Astrocyte of the cerebellum (primary cell): ENCODE data around the gene MSI2.

ENCODE experiments used
- DNase-seq: peaks from one replicate; pipeline ENCODE4 v3.0.0-alpha.2; 2011; ENCODE audit warnings: low read depth
- H3K4me3 ChIP-seq: 2 replicates; pipeline ENCODE4 v1.5.1; 2011; ENCODE audit warnings: mild to moderate bottlenecking, low read depth, low read length, moderate library complexity
- in situ Hi-C: cut with HindIII; loops from 2 replicates; pipeline ENCODE4 v1.10.0; 2017; ENCODE audit warnings: low sequenced_read_pairs
- TF ChIP-seq, protein P1 (sequence below): IDR thresholded peaks from 2 replicates; pipeline ENCODE4 v1.5.1; 2012; ENCODE audit warnings: low read length, low read depth, moderate library complexity, mild to moderate bottlenecking; ENCODE audit errors: missing control alignments

MSI2 gene

GRCh38 chr17:57488856-57489255 is 232.5 kb downstream of the MSI2 start:
- in situ Hi-C loops, result loop anchor here (5.0 kb wide), 1 partner anchor 37 kb away; no protein-coding TSS in a partner anchor
- DNase-seq, result no peak
- TF ChIP-seq, protein P1, sequence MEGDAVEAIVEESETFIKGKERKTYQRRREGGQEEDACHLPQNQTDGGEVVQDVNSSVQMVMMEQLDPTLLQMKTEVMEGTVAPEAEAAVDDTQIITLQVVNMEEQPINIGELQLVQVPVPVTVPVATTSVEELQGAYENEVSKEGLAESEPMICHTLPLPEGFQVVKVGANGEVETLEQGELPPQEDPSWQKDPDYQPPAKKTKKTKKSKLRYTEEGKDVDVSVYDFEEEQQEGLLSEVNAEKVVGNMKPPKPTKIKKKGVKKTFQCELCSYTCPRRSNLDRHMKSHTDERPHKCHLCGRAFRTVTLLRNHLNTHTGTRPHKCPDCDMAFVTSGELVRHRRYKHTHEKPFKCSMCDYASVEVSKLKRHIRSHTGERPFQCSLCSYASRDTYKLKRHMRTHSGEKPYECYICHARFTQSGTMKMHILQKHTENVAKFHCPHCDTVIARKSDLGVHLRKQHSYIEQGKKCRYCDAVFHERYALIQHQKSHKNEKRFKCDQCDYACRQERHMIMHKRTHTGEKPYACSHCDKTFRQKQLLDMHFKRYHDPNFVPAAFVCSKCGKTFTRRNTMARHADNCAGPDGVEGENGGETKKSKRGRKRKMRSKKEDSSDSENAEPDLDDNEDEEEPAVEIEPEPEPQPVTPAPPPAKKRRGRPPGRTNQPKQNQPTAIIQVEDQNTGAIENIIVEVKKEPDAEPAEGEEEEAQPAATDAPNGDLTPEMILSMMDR, result no peak
- no peak overlapping the region for H3K4me3 ChIP-seq

DNA sequence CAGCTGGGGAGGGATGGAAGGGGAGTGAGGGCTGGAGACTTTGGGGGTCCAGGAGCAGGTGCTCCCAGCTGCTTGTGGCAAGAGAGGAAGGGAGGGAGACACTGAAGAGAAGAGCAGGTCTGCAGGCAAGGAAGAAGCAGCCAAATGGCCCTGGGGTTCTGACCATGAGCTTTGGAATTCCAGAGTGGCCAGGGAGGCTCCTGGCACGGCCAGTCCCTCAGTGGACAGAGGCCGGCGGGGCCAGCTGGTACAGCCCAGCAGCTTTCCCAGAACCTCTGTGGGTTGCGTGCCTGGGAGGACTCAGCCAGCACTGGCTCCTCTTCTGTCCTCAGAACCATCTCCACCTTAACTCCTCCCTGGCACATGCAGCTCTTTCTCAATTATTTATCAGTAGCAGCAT is 233.0 kb downstream of the MSI2 start:
- TF ChIP-seq, protein P1, result no peak
- no peak for DNase-seq
- in situ Hi-C loops, result loop anchor here (5.0 kb wide), 1 partner anchor 37 kb away; no protein-coding TSS in a partner anchor
- no peak overlapping the region for H3K4me3 ChIP-seq

DNA sequence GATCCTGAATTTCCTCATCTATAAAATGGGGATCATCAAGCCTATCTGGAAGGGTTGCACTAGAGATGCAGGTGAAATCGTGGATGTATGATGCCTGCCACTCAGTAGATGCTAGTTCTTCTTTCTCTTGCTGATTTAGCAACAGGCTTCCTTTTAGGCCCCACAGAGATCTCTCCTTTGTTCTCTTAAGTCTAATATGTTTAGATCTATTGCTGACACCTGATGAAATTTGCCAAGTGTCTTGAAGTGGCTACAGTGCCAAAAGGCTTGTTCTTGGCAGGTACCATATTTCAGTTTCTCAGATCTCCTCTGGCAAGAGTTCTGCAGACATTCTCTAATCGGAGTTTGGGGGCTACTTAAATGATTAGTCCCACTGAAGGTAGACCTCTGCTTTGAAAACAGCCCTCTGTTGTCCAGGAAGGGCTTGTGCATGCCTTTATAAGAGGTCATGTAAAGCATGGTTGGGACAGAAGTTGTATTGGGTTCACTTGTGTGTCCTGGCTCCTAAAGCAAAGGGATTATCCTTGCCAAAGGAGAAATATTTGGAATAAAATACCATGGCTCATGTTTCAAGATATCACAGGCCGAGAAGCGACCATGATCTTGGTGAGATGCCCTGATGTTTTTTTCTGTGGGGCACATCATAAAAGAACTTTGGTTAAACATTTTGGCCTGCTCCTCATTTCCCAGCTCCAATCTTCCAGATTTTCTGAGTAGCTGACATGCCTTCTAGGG is 234.0 kb downstream of the MSI2 start:
- no peak for DNase-seq
- H3K4me3 ChIP-seq, result no peak overlapping the region
- in situ Hi-C loops, result no loop called here
- TF ChIP-seq, protein P1, result no peak

- no peak overlapping the region for H3K4me3 ChIP-seq
- in situ Hi-C loops, result no loop called here
- TF ChIP-seq, protein P1, result no peak
- DNase-seq, result no peak
These were observed 234.6 kb downstream of the MSI2 start for GRCh38 chr17:57490890-57491289.

GRCh38 chr17:57493171-57493570 is 236.8 kb downstream of the MSI2 start:
- TF ChIP-seq, protein P1, result no peak
- DNase-seq, result no peak
- H3K4me3 ChIP-seq, result no peak overlapping the region
- in situ Hi-C loops, result no loop called here

GRCh38 chr17:57493625-57494024 is 237.3 kb downstream of the MSI2 start:
- DNase-seq, result no peak
- in situ Hi-C loops, result no loop called here

More at GRCh38 chr17:57493625-57494024, 237.3 kb downstream of the MSI2 start:
- no peak overlapping the region for H3K4me3 ChIP-seq
- TF ChIP-seq, protein P1, result no peak
